AG09319 (cell line): ENCODE data around the gene LRSAM1.

Source experiments
- DNase-seq: peaks from one replicate; pipeline ENCODE4 v3.0.0-alpha.2; 2010; ENCODE audit warnings: low read depth; ENCODE audit errors: extremely low read depth
- CTCF ChIP-seq: IDR thresholded peaks from 2 replicates; pipeline ENCODE4 v1.5.1; 2011; ENCODE audit warnings: low read depth, mild to moderate bottlenecking, inconsistent platforms, low read length, moderate library complexity

Gene LRSAM1

GRCh38 chr9:127421057-127421456 is 30.3 kb upstream of the LRSAM1 start:
- no peak for TF ChIP-seq CTCF
- no peak for DNase-seq

- TF ChIP-seq CTCF, result no peak
- DNase-seq, result no peak
Measured at GRCh38 chr9:127422133-127422782, 29.1 kb upstream of the LRSAM1 start.

GRCh38 chr9:127422787-127423186 is 28.5 kb upstream of the LRSAM1 start:
- no peak for DNase-seq
- TF ChIP-seq CTCF, result no peak

DNA sequence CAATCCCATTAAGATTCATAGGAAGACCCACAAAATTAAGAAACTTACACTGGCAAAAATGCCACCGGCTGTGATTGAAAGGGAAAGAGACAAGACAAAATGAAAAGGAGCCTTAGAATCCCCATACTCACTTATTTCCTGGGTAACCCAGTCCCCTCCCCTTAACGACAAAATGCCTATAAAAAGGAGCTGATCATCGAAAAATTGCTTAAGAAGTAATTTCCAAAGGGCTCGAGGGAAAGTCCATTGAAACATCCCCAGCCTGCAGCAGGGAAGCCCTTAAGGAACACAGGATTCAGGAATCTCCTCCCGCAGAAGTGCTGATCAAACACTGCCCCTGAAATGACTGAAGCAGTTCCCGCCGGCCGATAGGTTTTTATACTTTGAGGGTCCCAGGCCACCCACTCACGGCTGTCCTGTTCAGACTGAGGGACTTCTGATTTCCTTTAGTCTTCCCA is 27.8 kb upstream of the LRSAM1 start:
- TF ChIP-seq CTCF, result no peak
- no peak for DNase-seq

DNA sequence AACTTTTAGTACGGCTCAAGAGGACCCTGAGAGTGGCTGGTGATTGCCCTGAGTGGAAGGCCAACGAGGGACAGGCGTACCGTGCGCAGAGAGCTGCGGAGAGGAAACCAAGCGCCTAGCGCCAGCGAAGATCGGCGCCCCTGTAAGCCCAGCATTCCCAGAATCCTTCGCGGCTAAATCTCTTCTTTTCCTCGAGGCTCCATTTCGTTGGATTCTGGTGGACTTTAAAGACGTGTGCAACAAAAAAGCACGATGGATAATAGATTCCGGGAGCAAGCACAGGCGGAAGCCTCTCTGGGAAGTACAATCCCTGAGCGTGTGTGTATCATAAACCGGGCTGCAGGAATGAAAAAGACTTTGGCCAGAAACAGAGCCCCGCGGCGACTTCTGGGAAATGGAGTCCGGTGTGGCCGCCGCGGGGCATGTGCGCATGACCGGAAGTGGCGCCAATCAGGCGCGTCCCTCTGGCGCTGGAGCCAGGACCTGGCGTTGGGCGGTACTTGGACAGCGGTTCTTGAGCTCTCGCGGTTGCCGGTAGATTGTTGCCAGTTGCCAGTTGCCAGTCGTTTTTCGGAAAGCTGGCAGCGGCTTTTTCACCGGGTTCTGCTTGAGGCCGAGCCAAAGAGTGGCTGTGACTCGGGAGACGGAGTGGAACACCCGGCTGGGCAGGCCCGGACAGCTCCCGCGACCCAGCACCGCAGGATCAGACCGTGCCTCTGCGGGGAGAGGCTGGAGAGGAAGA is 27.2 kb upstream of the LRSAM1 start, which contains the start of gene ZNF79:
TSS of gene ZNF79 (plus strand) at position 449 of the 742 bp plus-strand sequence. CDS start 406 bp downstream, outside the sequence.
- DNase-seq, result peak; percentile 74
- TF ChIP-seq CTCF, result no peak

- no peak for DNase-seq
- TF ChIP-seq CTCF, result no peak
Measured at GRCh38 chr9:127424676-127424999, 26.7 kb upstream of the LRSAM1 start.

DNA sequence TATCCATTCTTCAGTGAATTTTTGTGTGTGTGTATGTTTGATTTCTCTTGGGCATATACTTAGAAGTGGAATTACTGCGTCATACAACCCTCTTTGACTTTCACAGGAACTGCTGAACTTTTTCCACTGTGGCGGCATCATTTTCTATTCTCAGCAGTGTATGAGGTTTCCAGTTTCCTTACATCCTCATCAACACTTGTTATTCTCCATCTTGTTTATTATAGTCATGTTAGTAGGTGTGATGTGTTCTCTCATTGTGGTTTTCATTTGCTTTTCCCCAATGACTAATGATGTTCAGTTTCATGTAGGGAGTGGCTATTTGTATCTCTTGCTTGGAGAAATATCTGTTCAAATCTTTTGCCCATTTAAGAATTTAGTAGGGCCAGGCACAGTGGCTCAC is 24.6 kb upstream of the LRSAM1 start:
- TF ChIP-seq CTCF, result no peak
- DNase-seq, result no peak
